HEK293 (cell line): ENCODE results near the gene PRKACG.

Source experiments
- CTCF ChIA-PET: fragments of 350-600 bp; formaldehyde crosslinking; extraction: SDS; loops from one replicate; lab custom pipeline; 2021; ENCODE audit warnings: antibody characterized with exemption; lab: Yijun Ruan, JAX
- POLR2A ChIA-PET: fragments of 300-600 bp; formaldehyde crosslinking; extraction: SDS; loops from one replicate; lab custom pipeline; 2020; ENCODE audit warnings: antibody characterized with exemption, inconsistent platforms; lab: Yijun Ruan, JAX
- H3K27ac ChIP-seq: fragments of 200-500 bp; sonication (Bioruptor generic); 2 replicates; pipeline ENCODE4 v1.5.1; 2014; ENCODE audit warnings: low read depth, low read length, control low read depth, inconsistent platforms; ENCODE audit errors: extremely low read depth
- H3K36me3 ChIP-seq, 2 experiments: fragments of 200-500 bp in 1 of 2; sonication (Bioruptor generic) in 1 of 2; 1 replicate in 1 of 2; 2 replicates in 1 of 2; pipeline ENCODE4 v1.5.1; 2014 to 2017; ENCODE audit warnings: inconsistent platforms in 2 of 2, low read length in 2 of 2; ENCODE audit not compliant: control insufficient read depth in 2 of 2, insufficient read depth in 1 of 2
- H3K4me1 ChIP-seq: fragments of 200-500 bp; sonication (Bioruptor generic); 2 replicates; pipeline ENCODE4 v1.5.1; 2014; ENCODE audit warnings: mild to moderate bottlenecking, low read length, inconsistent platforms; ENCODE audit not compliant: control insufficient read depth, insufficient read depth
- H3K4me3 ChIP-seq: 2 replicates; pipeline ENCODE4 v1.5.1; 2011; ENCODE audit warnings: low read depth, mild to moderate bottlenecking, control low read depth, low read length, moderate library complexity
- H3K9me3 ChIP-seq: fragments of 200-500 bp; sonication (Bioruptor generic); 2 replicates; pipeline ENCODE4 v1.5.1; 2014; ENCODE audit warnings: low read depth, low read length, inconsistent platforms; ENCODE audit not compliant: control insufficient read depth, insufficient read depth
- GLI2 ChIP-seq: fragments of 450-650 bp; formaldehyde crosslinking; IDR thresholded peaks from 2 replicates; pipeline ENCODE4; 2017; ENCODE audit warnings: missing biosample characterization, missing genetic modification characterization, low read depth, borderline replicate concordance
- GLI4 ChIP-seq: fragments of 450-650 bp; formaldehyde crosslinking; IDR thresholded peaks from 2 replicates; pipeline ENCODE4 v1.5.1; 2016; ENCODE audit warnings: missing biosample characterization, missing genetic modification characterization
- KLF16 ChIP-seq: fragments of 450-650 bp; formaldehyde crosslinking; IDR thresholded peaks from 2 replicates; pipeline ENCODE4 v1.5.1; 2017; ENCODE audit warnings: missing biosample characterization, missing genetic modification characterization
- MEIS1 ChIP-seq: sonication (generic); formaldehyde crosslinking; IDR thresholded peaks from 2 replicates; pipeline ENCODE4 v1.8.1; 2022; ENCODE audit warnings: missing genetic modification reagents, mild to moderate bottlenecking, borderline replicate concordance
- PRDM1 ChIP-seq: fragments of 450-650 bp; formaldehyde crosslinking; IDR thresholded peaks from 2 replicates; pipeline ENCODE4; 2016; ENCODE audit warnings: missing biosample characterization, missing genetic modification characterization
- SETDB1 ChIP-seq: IDR thresholded peaks from one replicate; pipeline ENCODE4 v1.6.1; 2017; ENCODE audit warnings: mild to moderate bottlenecking, low read length, moderate library complexity, mixed read lengths; ENCODE audit not compliant: insufficient read length
- TRIM28 ChIP-seq: IDR thresholded peaks from 2 replicates; pipeline ENCODE4 v1.6.1; 2011; ENCODE audit warnings: low read length, control low read depth, borderline replicate concordance
- ZBTB11 ChIP-seq: fragments of 450-650 bp; formaldehyde crosslinking; conservative IDR thresholded peaks from 2 replicates; pipeline ENCODE4 v1.5.1; 2016; ENCODE audit warnings: low read depth, missing biosample characterization, missing genetic modification characterization
- ZNF121 ChIP-seq: fragments of 450-650 bp; formaldehyde crosslinking; IDR thresholded peaks from 2 replicates; pipeline ENCODE4 v1.5.1; 2016; ENCODE audit warnings: missing biosample characterization, missing genetic modification characterization
- ZNF169 ChIP-seq: fragments of 450-650 bp; formaldehyde crosslinking; IDR thresholded peaks from 2 replicates; pipeline ENCODE4 v1.5.1; 2016; ENCODE audit warnings: missing biosample characterization, missing genetic modification characterization
- ZNF280C ChIP-seq: fragments of 450-650 bp; formaldehyde crosslinking; IDR thresholded peaks from 2 replicates; pipeline ENCODE4 v1.5.1; 2016; ENCODE audit warnings: missing biosample characterization, missing genetic modification characterization
- ZNF350 ChIP-seq: fragments of 450-650 bp; formaldehyde crosslinking; IDR thresholded peaks from 2 replicates; pipeline ENCODE4 v1.5.0; 2017; ENCODE audit warnings: missing biosample characterization, mild to moderate bottlenecking, missing genetic modification characterization
- ZNF449 ChIP-seq: fragments of 450-650 bp; formaldehyde crosslinking; IDR thresholded peaks from 2 replicates; pipeline ENCODE4 v1.5.1; 2017; ENCODE audit warnings: missing biosample characterization, mild to moderate bottlenecking, missing genetic modification characterization, moderate library complexity
- ZNF488 ChIP-seq: fragments of 450-650 bp; formaldehyde crosslinking; IDR thresholded peaks from 2 replicates; pipeline ENCODE4 v1.5.1; 2016; ENCODE audit warnings: missing biosample characterization, missing genetic modification characterization
- ZNF596 ChIP-seq: fragments of 450-650 bp; IDR thresholded peaks from 2 replicates; pipeline ENCODE4 v1.5.0; 2018; ENCODE audit warnings: missing biosample characterization, mild to moderate bottlenecking, missing genetic modification characterization, moderate library complexity
- ZNF600 ChIP-seq: fragments of 450-650 bp; formaldehyde crosslinking; IDR thresholded peaks from 2 replicates; pipeline ENCODE4 v1.5.1; 2016; ENCODE audit warnings: missing biosample characterization, missing genetic modification characterization
- ZNF610 ChIP-seq: fragments of 450-650 bp; formaldehyde crosslinking; IDR thresholded peaks from 2 replicates; pipeline ENCODE4 v1.5.1; 2016; ENCODE audit warnings: missing biosample characterization, missing genetic modification characterization, borderline replicate concordance
- ZNF624 ChIP-seq: fragments of 450-650 bp; formaldehyde crosslinking; IDR thresholded peaks from 2 replicates; pipeline ENCODE4 v1.5.1; 2017; ENCODE audit warnings: missing biosample characterization, missing genetic modification characterization
- ZNF658 ChIP-seq: fragments of 450-650 bp; formaldehyde crosslinking; IDR thresholded peaks from 2 replicates; pipeline ENCODE4; 2016; ENCODE audit warnings: missing biosample characterization, missing genetic modification characterization
- ZNF692 ChIP-seq: fragments of 450-650 bp; formaldehyde crosslinking; IDR thresholded peaks from 2 replicates; pipeline ENCODE4 v1.5.1; 2016; ENCODE audit warnings: missing biosample characterization, missing genetic modification characterization

The PRKACG gene

GRCh38 chr9:69030851-69031645, 17.1 kb upstream of the PRKACG start:
- no peaks in the 10 kb centered on the region for H3K9me3 ChIP-seq
- POLR2A ChIA-PET: no interaction called here
- H3K4me3 ChIP-seq: no peak overlapping the region
- CTCF ChIA-PET: interaction anchor here (0.6 kb wide), 3 partner anchors 157 to 434 kb away, joined by 3 read pairs; no protein-coding TSS in a partner anchor
- H3K27ac ChIP-seq: no peak overlapping the region
- TF ChIP-seq ZNF692 (tag by site-specific recombination) (no peak), ZNF488 (tag by site-specific recombination) (no peak), ZNF169 (no peak), PRDM1 (tag by site-specific recombination) (no peak), KLF16 (tag by site-specific recombination) (no peak)
- no peaks in the 10 kb centered on the region for H3K4me1 ChIP-seq
- H3K36me3 ChIP-seq: no peaks in the 10 kb centered on the region

GRCh38 chr9:69029535-69029934, 15.6 kb upstream of the PRKACG start:
- ChIA-PET CTCF (interaction anchor here (0.7 kb wide), 1 partner anchor 393 kb away, joined by 3 read pairs; no protein-coding TSS in a partner anchor), POLR2A (no interaction called here)
- Histone ChIP-seq H3K4me3 (no peak overlapping the region), H3K27ac (no peak overlapping the region), H3K9me3 (no peaks in the 10 kb centered on the region), H3K4me1 (no peaks in the 10 kb centered on the region), H3K36me3 (no peaks in the 10 kb centered on the region)
- TF ChIP-seq SETDB1 (peak; percentile 69), ZBTB11 (tag by site-specific recombination) (no peak), ZNF610 (tag by site-specific recombination) (no peak), ZNF658 (no peak), ZNF121 (tag by site-specific recombination) (no peak), ZNF596 (tag by site-specific recombination) (no peak), GLI2 (no peak), MEIS1 (CRISPR knock-in tag) (no peak), TRIM28 (0 out of 2 replicates have a peak, but pooled peaks have one; percentile 39), KLF16 (tag by site-specific recombination) (no peak), GLI4 (tag by site-specific recombination) (no peak)

- H3K36me3 ChIP-seq: no peaks in the 10 kb centered on the region
- CTCF ChIA-PET: interaction anchor here (0.6 to 1.5 kb wide), 12 partner anchors 9 to 509 kb away, joined by 3 to 6 read pairs (median 3); no protein-coding TSS in a partner anchor
- POLR2A ChIA-PET: no interaction called here
- TF ChIP-seq ZNF449: no peak
- no peak for TF ChIP-seq ZNF488 (tag by site-specific recombination)
- no peak for TF ChIP-seq ZNF600 (tag by site-specific recombination)
- TF ChIP-seq ZNF280C (tag by site-specific recombination): no peak
- TF ChIP-seq ZNF350 (tag by site-specific recombination): no peak
- no peak for TF ChIP-seq ZNF624 (tag by site-specific recombination)
These were observed 14.8 kb upstream of the PRKACG start for GRCh38 chr9:69028754-69029153.

More at GRCh38 chr9:69028754-69029153, 14.8 kb upstream of the PRKACG start:
- no peak overlapping the region for H3K4me3 ChIP-seq
- H3K9me3 ChIP-seq: no peaks in the 10 kb centered on the region
- H3K4me1 ChIP-seq: no peaks in the 10 kb centered on the region
- H3K27ac ChIP-seq: no peak overlapping the region
